ENCODE measurements around the gene ZNF582.
A peak's percentile ranks its signal among the peaks of the same experiment; 100 is the strongest.

Gene ZNF582

GRCh38 chr19:56393119-56394012 is at the start of gene ZNF582:
ZNF582 (minus strand) TSS chr19:56393534; CDS start chr19:56391752, 1,782 bp downstream.
- peak within 1 kb of the TSS; percentile 85 for H3K4me3 ChIP-seq (ENCODE audit: insufficient read length, low read depth)
- peak within 1 kb of the TSS; percentile 94 for H3K9ac ChIP-seq (ENCODE audit: insufficient read length, low read depth)
- DNase-seq (ENCODE audit: low read depth, low spot score) = peak; percentile 94
- H3K36me3 ChIP-seq (ENCODE audit: insufficient read depth, insufficient read length, low read length) = peaks cover 59% of the 10 kb centered on the region
- no peak for TF ChIP-seq SUZ12 (IDR thresholded peaks at IDR 0.05; ENCODE audit: extremely low read depth, insufficient read depth, insufficient read length)
- TF ChIP-seq ZNF274 (IDR thresholded peaks at IDR 0.05; ENCODE audit: low read depth, low read length) = no peak
- TF ChIP-seq YY1 (IDR thresholded peaks at IDR 0.05; ENCODE audit: insufficient read depth, insufficient read length) = peak; percentile 53
- H3K9me3 ChIP-seq (ENCODE audit: insufficient read depth, low read length) = peaks cover 27% of the 10 kb centered on the region
- H3K4me1 ChIP-seq (ENCODE audit: insufficient read depth, insufficient read length) = no peaks in the 10 kb centered on the region
- H3K27me3 ChIP-seq (ENCODE audit: insufficient read depth, insufficient read length) = no peaks in the 10 kb centered on the region

DNA sequence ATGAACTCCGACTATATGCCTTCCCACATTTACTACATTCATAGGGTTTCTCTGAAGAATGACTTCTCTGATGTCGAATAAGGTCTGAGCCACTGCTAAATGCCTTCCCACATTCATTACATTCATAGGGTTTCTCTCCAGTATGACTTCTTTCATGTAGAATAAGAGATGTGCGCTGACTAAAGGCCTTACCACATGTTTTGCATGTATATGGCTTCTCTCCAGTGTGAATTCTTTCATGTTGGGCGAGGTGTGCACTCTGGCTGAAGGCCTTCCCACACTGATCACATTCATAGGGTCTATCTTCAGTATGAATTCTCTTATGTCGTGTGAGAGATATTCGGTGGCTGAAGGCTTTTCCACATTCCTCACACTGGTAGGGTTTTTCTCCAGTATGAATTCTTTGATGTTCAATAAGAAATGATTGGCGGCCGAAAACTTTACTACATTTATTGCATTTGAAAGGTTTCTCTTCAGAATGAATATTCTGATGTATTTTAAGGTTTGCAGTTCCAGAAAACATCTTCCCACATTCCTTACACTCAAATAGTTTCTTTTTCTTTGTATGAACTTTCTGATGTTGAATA is 48.0 kb upstream of the ZNF582 start:
- DNase-seq (ENCODE audit: low read depth, low spot score) = no peak
- H3K4me3 ChIP-seq (ENCODE audit: insufficient read length, low read depth) = no peak overlapping the region
- no peak overlapping the region for H3K9ac ChIP-seq (ENCODE audit: insufficient read length, low read depth)
- TF ChIP-seq YY1 (IDR thresholded peaks at IDR 0.05; ENCODE audit: insufficient read depth, insufficient read length) = no peak
- TF ChIP-seq SUZ12 (IDR thresholded peaks at IDR 0.05; ENCODE audit: extremely low read depth, insufficient read depth, insufficient read length) = no peak
- TF ChIP-seq ZNF274 (IDR thresholded peaks at IDR 0.05; ENCODE audit: low read depth, low read length) = peak; percentile 92
- H3K36me3 ChIP-seq (ENCODE audit: insufficient read depth, insufficient read length, low read length) = peaks cover 18% of the 10 kb centered on the region
- peaks cover 76% of the 10 kb centered on the region for H3K9me3 ChIP-seq (ENCODE audit: insufficient read depth, low read length)
- no peaks in the 10 kb centered on the region for H3K27me3 ChIP-seq (ENCODE audit: insufficient read depth, insufficient read length)
- no peaks in the 10 kb centered on the region for H3K4me1 ChIP-seq (ENCODE audit: insufficient read depth, insufficient read length)

- no peak for DNase-seq (ENCODE audit: low read depth, low spot score)
- TF ChIP-seq ZNF274 (IDR thresholded peaks at IDR 0.05; ENCODE audit: low read depth, low read length) = peak; percentile 96
- no peak for TF ChIP-seq SUZ12 (IDR thresholded peaks at IDR 0.05; ENCODE audit: extremely low read depth, insufficient read depth, insufficient read length)
- no peak for TF ChIP-seq YY1 (IDR thresholded peaks at IDR 0.05; ENCODE audit: insufficient read depth, insufficient read length)
- H3K36me3 ChIP-seq (ENCODE audit: insufficient read depth, insufficient read length, low read length) = peaks cover 10% of the 10 kb centered on the region
Measured at GRCh38 chr19:56423985-56424353, 30.6 kb upstream of the ZNF582 start.

DNA sequence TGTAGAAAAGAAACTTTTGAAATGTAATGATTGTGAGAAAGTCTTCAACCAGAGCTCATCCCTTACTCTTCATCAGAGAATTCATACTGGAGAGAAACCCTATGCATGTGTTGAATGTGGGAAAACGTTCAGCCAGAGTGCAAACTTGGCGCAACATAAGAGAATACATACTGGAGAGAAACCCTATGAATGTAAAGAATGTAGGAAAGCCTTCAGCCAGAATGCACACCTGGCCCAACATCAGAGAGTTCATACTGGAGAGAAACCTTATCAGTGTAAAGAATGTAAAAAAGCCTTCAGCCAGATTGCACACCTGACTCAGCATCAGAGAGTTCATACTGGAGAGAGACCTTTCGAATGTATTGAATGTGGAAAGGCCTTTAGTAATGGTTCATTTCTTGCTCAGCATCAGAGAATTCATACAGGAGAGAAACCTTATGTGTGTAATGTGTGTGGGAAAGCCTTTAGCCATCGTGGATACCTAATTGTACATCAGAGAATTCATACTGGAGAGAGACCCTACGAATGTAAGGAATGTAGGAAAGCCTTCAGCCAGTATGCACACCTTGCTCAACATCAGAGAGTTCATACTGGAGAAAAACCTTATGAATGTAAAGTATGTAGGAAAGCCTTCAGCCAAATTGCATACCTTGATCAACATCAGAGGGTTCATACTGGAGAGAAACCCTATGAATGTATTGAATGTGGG is 30.1 kb upstream of the ZNF582 start:
- H3K36me3 ChIP-seq (ENCODE audit: insufficient read depth, insufficient read length, low read length) = peaks cover 10% of the 10 kb centered on the region
- H3K9ac ChIP-seq (ENCODE audit: insufficient read length, low read depth) = no peak overlapping the region
- no peak overlapping the region for H3K4me3 ChIP-seq (ENCODE audit: insufficient read length, low read depth)
- no peak for DNase-seq (ENCODE audit: low read depth, low spot score)
- TF ChIP-seq SUZ12 (IDR thresholded peaks at IDR 0.05; ENCODE audit: extremely low read depth, insufficient read depth, insufficient read length) (no peak), ZNF274 (IDR thresholded peaks at IDR 0.05; ENCODE audit: low read depth, low read length) (peak; percentile 98), YY1 (IDR thresholded peaks at IDR 0.05; ENCODE audit: insufficient read depth, insufficient read length) (no peak)
- no peaks in the 10 kb centered on the region for H3K4me1 ChIP-seq (ENCODE audit: insufficient read depth, insufficient read length)
- peaks cover 100% of the 10 kb centered on the region for H3K9me3 ChIP-seq (ENCODE audit: insufficient read depth, low read length)
- H3K27me3 ChIP-seq (ENCODE audit: insufficient read depth, insufficient read length) = no peaks in the 10 kb centered on the region

More at GRCh38 chr19:56423985-56424353, 30.6 kb upstream of the ZNF582 start:
- no peak overlapping the region for H3K9ac ChIP-seq (ENCODE audit: insufficient read length, low read depth)
- peaks cover 100% of the 10 kb centered on the region for H3K9me3 ChIP-seq (ENCODE audit: insufficient read depth, low read length)
- H3K4me3 ChIP-seq (ENCODE audit: insufficient read length, low read depth) = no peak overlapping the region
- H3K27me3 ChIP-seq (ENCODE audit: insufficient read depth, insufficient read length) = no peaks in the 10 kb centered on the region
- no peaks in the 10 kb centered on the region for H3K4me1 ChIP-seq (ENCODE audit: insufficient read depth, insufficient read length)

DNA sequence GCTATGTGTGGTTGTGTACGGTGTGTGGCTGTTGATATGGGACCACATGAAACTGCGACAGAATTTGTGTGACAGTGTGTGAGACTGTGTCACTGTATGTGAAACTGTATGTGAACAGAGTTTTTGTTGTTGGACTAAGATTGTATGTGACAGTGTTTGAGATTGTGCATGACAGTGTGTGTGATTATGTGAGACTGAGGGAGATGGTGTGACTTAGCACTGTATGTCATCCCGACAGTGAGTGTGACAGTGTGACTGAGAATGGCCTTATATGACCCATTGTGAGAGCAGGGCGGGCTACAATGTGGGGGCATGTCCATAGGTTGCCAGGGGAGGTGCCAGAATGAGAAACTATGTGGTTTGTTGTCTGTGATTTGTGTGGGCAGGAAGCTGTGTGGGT is 11.7 kb upstream of the ZNF582 start:
- H3K4me1 ChIP-seq (ENCODE audit: insufficient read depth, insufficient read length) = peaks cover 4% of the 10 kb centered on the region
- TF ChIP-seq SUZ12 (IDR thresholded peaks at IDR 0.05; ENCODE audit: extremely low read depth, insufficient read depth, insufficient read length) = no peak
- TF ChIP-seq YY1 (IDR thresholded peaks at IDR 0.05; ENCODE audit: insufficient read depth, insufficient read length) = no peak
- TF ChIP-seq ZNF274 (IDR thresholded peaks at IDR 0.05; ENCODE audit: low read depth, low read length) = no peak
- H3K9ac ChIP-seq (ENCODE audit: insufficient read length, low read depth) = peak overlapping the region; percentile 96
- DNase-seq (ENCODE audit: low read depth, low spot score) = no peak
- peak overlapping the region; percentile 84 for H3K4me3 ChIP-seq (ENCODE audit: insufficient read length, low read depth)
- peaks cover 40% of the 10 kb centered on the region for H3K9me3 ChIP-seq (ENCODE audit: insufficient read depth, low read length)
- peaks cover 28% of the 10 kb centered on the region for H3K36me3 ChIP-seq (ENCODE audit: insufficient read depth, insufficient read length, low read length)
- no peaks in the 10 kb centered on the region for H3K27me3 ChIP-seq (ENCODE audit: insufficient read depth, insufficient read length)

DNA sequence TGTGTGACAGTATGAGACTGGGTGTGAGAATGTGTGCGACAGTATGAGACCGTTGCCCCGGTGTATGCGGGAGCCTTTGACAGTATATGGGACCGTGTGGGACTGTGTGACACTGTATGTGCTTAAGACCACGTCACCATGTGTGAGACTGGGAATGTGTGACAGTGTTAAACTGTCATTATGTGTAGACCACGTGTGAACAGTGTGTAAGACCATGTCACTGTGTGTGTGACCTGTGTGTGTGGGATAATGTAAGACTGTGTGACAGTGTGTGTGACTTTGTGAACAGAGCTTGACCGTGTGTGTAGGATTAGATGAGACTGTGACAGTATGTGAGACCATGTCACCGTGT is 11.3 kb upstream of the ZNF582 start:
- Histone ChIP-seq H3K36me3 (ENCODE audit: insufficient read depth, insufficient read length, low read length) (peaks cover 29% of the 10 kb centered on the region), H3K4me1 (ENCODE audit: insufficient read depth, insufficient read length) (peaks cover 4% of the 10 kb centered on the region), H3K9me3 (ENCODE audit: insufficient read depth, low read length) (peaks cover 40% of the 10 kb centered on the region), H3K27me3 (ENCODE audit: insufficient read depth, insufficient read length) (no peaks in the 10 kb centered on the region), H3K4me3 (ENCODE audit: insufficient read length, low read depth) (peak overlapping the region; percentile 84), H3K9ac (ENCODE audit: insufficient read length, low read depth) (peak overlapping the region; percentile 96)
- DNase-seq (ENCODE audit: low read depth, low spot score) = no peak
- TF ChIP-seq YY1 (IDR thresholded peaks at IDR 0.05; ENCODE audit: insufficient read depth, insufficient read length) (no peak), SUZ12 (IDR thresholded peaks at IDR 0.05; ENCODE audit: extremely low read depth, insufficient read depth, insufficient read length) (no peak), ZNF274 (IDR thresholded peaks at IDR 0.05; ENCODE audit: low read depth, low read length) (no peak)
